PC-9 (cell line): ENCODE measurements around the gene EXOSC7.

ENCODE experiments used
- CTCF ChIP-seq: fragments of 200-600 bp; sonication (generic); conservative IDR thresholded peaks from 2 replicates; pipeline ENCODE4 v1.6.1; 2017; ENCODE audit warnings: mixed run types, antibody characterized with exemption, mild to moderate bottlenecking, moderate library complexity
- EZH2 ChIP-seq: fragments of 200-600 bp; sonication (generic); IDR thresholded peaks from 2 replicates; pipeline ENCODE4 v1.8.0; 2017; ENCODE audit warnings: antibody characterized with exemption, low read depth

GRCh38 chr3:45026038-45026437 lies 50.0 kb downstream of the EXOSC7 start, which contains the start of gene CLEC3B:
- TF ChIP-seq CTCF (no peak), EZH2 (no peak)
